WI38 (cell line): ENCODE results near the gene RHBDL1.

ENCODE experiments used
- H3K4me3 ChIP-seq: 2 replicates; pipeline ENCODE4 v1.5.1; 2011; ENCODE audit warnings: low read depth, mild to moderate bottlenecking, control low read depth, low read length
- CTCF ChIP-seq: IDR thresholded peaks from 2 replicates; pipeline ENCODE4 v1.5.1; 2012; ENCODE audit warnings: low read depth, mild to moderate bottlenecking, control low read depth, low read length

The RHBDL1 gene

GRCh38 chr16:668519-669171 lies 6.8 kb upstream of the RHBDL1 start:
- TF ChIP-seq CTCF = no peak
- peak overlapping the region; percentile 75 for H3K4me3 ChIP-seq

- no peak overlapping the region for H3K4me3 ChIP-seq
- no peak for TF ChIP-seq CTCF
Measured at GRCh38 chr16:669666-670065, 5.8 kb upstream of the RHBDL1 start.

GRCh38 chr16:670485-671352 lies 4.8 kb upstream of the RHBDL1 start:
- H3K4me3 ChIP-seq = no peak overlapping the region
- no peak for TF ChIP-seq CTCF

- H3K4me3 ChIP-seq = no peak overlapping the region
- no peak for TF ChIP-seq CTCF
Measured at GRCh38 chr16:671353-672131, 3.9 kb upstream of the RHBDL1 start.

- no peak overlapping the region for H3K4me3 ChIP-seq
- no peak for TF ChIP-seq CTCF
Measured at GRCh38 chr16:672371-672770, 3.1 kb upstream of the RHBDL1 start.

GRCh38 chr16:672851-673250 lies 2.6 kb upstream of the RHBDL1 start:
- H3K4me3 ChIP-seq = no peak overlapping the region
- TF ChIP-seq CTCF = no peak
